GM19099 (cell line): Measurements from ENCODE around the gene KDM2A.
A peak's percentile ranks its signal among the peaks of the same experiment; 100 is the strongest.

Experiments
- POLR2A ChIP-seq: IDR thresholded peaks from 3 replicates; pipeline ENCODE4 v1.6.1; 2011; ENCODE audit warnings: low read depth; ENCODE audit not compliant: insufficient read length; ENCODE audit errors: extremely low read depth

KDM2A gene

GRCh38 chr11:67287355-67288197 lies 168.5 kb downstream of the KDM2A start:
- TF ChIP-seq POLR2A: no peak

GRCh38 chr11:67288198-67288451 lies 169.1 kb downstream of the KDM2A start:
- TF ChIP-seq POLR2A: no peak

GRCh38 chr11:67288452-67289225 lies 169.6 kb downstream of the KDM2A start:
- peak; percentile 91 for TF ChIP-seq POLR2A

- no peak for TF ChIP-seq POLR2A
Measured at GRCh38 chr11:67289226-67289650, 170.2 kb downstream of the KDM2A start, which contains the start of gene ANKRD13D. ANKRD13D (plus strand) TSS chr11:67289303; CDS start chr11:67289461, 158 bp downstream.

GRCh38 chr11:67289651-67290479 lies 170.8 kb downstream of the KDM2A start:
- no peak for TF ChIP-seq POLR2A

- no peak for TF ChIP-seq POLR2A
Measured at GRCh38 chr11:67290801-67291200, 171.7 kb downstream of the KDM2A start.

- no peak for TF ChIP-seq POLR2A
Measured at GRCh38 chr11:67291481-67292381, 172.7 kb downstream of the KDM2A start.

- no peak for TF ChIP-seq POLR2A
Measured at GRCh38 chr11:67292671-67293070, 173.6 kb downstream of the KDM2A start.

- no peak for TF ChIP-seq POLR2A
Measured at GRCh38 chr11:67293090-67293489, 174.0 kb downstream of the KDM2A start.

GRCh38 chr11:67295846-67296245 lies 176.8 kb downstream of the KDM2A start:
- TF ChIP-seq POLR2A: no peak

GRCh38 chr11:67298786-67299185 lies 179.7 kb downstream of the KDM2A start:
- no peak for TF ChIP-seq POLR2A

- no peak for TF ChIP-seq POLR2A
Measured at GRCh38 chr11:67299471-67300191, 180.6 kb downstream of the KDM2A start.

GRCh38 chr11:67300256-67300755 lies 181.2 kb downstream of the KDM2A start:
- TF ChIP-seq POLR2A: no peak
